Right atrium auricular region (tissue), 2 donors: ENCODE measurements around the gene ALLC. TPM values are rescaled to one million over a fixed set of nuclear protein-coding genes. Genes with fewer than 3 reads are reported as not detected.
"Not testable (repeated sequence)": the region's sequence is repeated elsewhere in the genome, so short reads cannot be mapped to it uniquely, and the experiment has no call there.

Experiments used
- DNase-seq: peaks from one replicate; pipeline ENCODE4 v3.0.0-alpha.2; 2019; ENCODE audit warnings: low spot score
- H3K27ac ChIP-seq, 2 donors: fragments of 200-600 bp; sonication (generic); 1 replicate in 1 of 2; 2 replicates in 1 of 2; pipeline ENCODE4 v1.5.1; 2016 to 2019
- H3K27me3 ChIP-seq, 2 donors: fragments of 200-600 bp; sonication (generic); one replicate each; pipeline versions ENCODE4 v1.5.1 to v1.6.0; 2017 to 2019
- H3K36me3 ChIP-seq: fragments of 200-600 bp; sonication (generic); one replicate; pipeline ENCODE4 v1.5.1; 2016
- H3K4me1 ChIP-seq, 2 donors: fragments of 200-600 bp; sonication (generic); one replicate each; pipeline versions ENCODE4 v1.5.1 to v1.6.0; 2017 to 2019
- H3K4me3 ChIP-seq, 2 donors: fragments of 200-600 bp; sonication (generic); 1 replicate in 1 of 2; 2 replicates in 1 of 2; pipeline ENCODE4 v1.5.1; 2017 to 2019; ENCODE audit warnings: mild to moderate bottlenecking in 1 of 2, moderate library complexity in 1 of 2
- H3K9me3 ChIP-seq, 2 donors: fragments of 200-600 bp; sonication (generic); one replicate each; pipeline ENCODE4 v1.5.1; 2019
- CTCF ChIP-seq, 2 donors: fragments of 200-600 bp; sonication (generic); IDR thresholded peaks; one replicate each; pipeline ENCODE4 v1.5.1; 2019; ENCODE audit warnings: antibody characterized with exemption in 2 of 2
- total RNA-seq, 2 donors: library from RNA; depleted of rRNA; stranded (reverse); fragments of >200 nt; gene quantifications; one replicate each; pipeline ENCODE4 v1.1.0, GENCODE V29; 2016

ALLC gene
- total RNA-seq, 2 donors from 2014 or later, result not detected

- Histone ChIP-seq H3K9me3 (no peaks in the 10 kb centered on the region), H3K27me3 (no peaks in the 10 kb centered on the region), H3K36me3 (no peaks in the 10 kb centered on the region), H3K27ac (no peak overlapping the region), H3K4me1 (peaks cover 0 to 34% of the 10 kb centered on the region in 2 donors), H3K4me3 (no peak overlapping the region)
- no peak for TF ChIP-seq CTCF (IDR thresholded peaks at IDR 0.05)
- no peak for DNase-seq
Measured at GRCh38 chr2:3654531-3655225, 3.3 kb upstream of the ALLC start.

- Histone ChIP-seq H3K4me1 (peaks cover 0 to 32% of the 10 kb centered on the region in 2 donors), H3K4me3 (no peak overlapping the region), H3K27ac (no peak overlapping the region), H3K27me3 (no peaks in the 10 kb centered on the region), H3K36me3 (no peaks in the 10 kb centered on the region), H3K9me3 (no peaks in the 10 kb centered on the region)
- DNase-seq, result no peak
- no peak for TF ChIP-seq CTCF (IDR thresholded peaks at IDR 0.05)
Measured at GRCh38 chr2:3655871-3656761, 1.9 kb upstream of the ALLC start.

- no peaks in the 10 kb centered on the region for H3K9me3 ChIP-seq
- H3K4me1 ChIP-seq, result peaks cover 0 to 25% of the 10 kb centered on the region in 2 donors
- no peak overlapping the region for H3K4me3 ChIP-seq
- no peak overlapping the region for H3K27ac ChIP-seq
- no peaks in the 10 kb centered on the region for H3K36me3 ChIP-seq
- no peaks in the 10 kb centered on the region for H3K27me3 ChIP-seq
- TF ChIP-seq CTCF (IDR thresholded peaks at IDR 0.05), result no peak
- no peak for DNase-seq
Measured at GRCh38 chr2:3656762-3657721, 958 bp upstream of the ALLC start.

DNA sequence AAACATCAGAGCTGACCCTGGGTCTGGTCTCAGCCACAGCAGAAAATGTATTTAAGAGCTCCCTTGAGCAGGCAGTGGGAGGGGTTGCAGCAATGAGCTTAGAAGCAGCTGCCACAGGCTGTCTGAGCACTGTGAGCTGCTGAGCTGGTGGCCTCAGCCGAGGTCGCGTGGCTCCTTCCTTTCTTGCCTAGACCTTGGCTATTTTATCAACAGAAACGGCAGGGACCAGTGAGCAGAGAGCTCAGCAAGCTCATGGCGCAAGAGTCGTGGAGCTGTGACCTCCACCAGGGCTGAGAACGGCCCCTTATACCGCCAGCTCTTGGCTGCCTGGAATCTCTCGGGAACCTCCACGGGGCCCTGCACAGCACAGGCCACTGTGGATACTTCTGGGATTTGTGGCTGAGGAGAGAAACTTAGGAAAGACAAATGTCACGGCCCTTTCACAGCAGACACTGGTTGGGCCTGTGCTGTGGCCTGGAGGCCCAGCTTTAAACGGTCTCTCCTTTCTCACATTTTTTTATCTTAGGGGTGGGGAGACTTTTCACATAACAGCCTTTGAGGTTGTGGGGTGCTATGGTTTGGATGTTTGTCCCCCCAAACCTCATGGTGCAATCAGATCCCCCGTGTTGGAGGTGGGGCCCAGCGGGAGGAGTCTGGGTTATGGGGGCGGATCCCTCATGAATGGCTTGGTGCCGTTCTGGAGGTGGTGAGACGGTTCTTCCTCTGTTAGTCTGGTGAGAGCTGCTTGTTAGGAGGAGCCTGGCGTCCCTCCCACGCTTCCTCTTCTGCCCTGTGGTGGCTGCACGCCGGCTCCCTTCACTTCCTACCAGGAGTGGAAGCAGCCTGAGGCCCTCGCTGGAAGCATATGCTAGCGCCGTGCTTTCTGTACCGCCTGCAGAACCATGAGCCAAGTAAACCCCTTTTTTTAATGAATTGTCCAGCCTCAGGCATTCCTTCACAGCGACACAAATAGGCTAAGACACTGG, 1.7 kb downstream of the ALLC start:
- H3K4me3 ChIP-seq, result no peak overlapping the region
- no peaks in the 10 kb centered on the region for H3K9me3 ChIP-seq
- TF ChIP-seq CTCF (IDR thresholded peaks at IDR 0.05), result no peak
- no peaks in the 10 kb centered on the region for H3K27me3 ChIP-seq
- H3K27ac ChIP-seq, result peak overlapping the region; percentile 35 to 43
- no peaks in the 10 kb centered on the region for H3K36me3 ChIP-seq
- DNase-seq, result no peak
- peaks cover 0 to 22% of the 10 kb centered on the region in 2 donors for H3K4me1 ChIP-seq

- not testable (repeated sequence) for DNase-seq, H3K4me3 ChIP-seq, H3K36me3 ChIP-seq, H3K9me3 ChIP-seq, H3K27ac ChIP-seq, H3K27me3 ChIP-seq
- H3K4me1 ChIP-seq, result peaks cover 0 to 22% of the 10 kb centered on the region in 2 donors
Measured at GRCh38 chr2:3660640-3661039, 2.6 kb downstream of the ALLC start.
